Mesenchymal stem cell (in vitro differentiated cells and primary cell): ENCODE results near the gene RAPGEF4.

Experiments used
- DNase-seq: peaks from one replicate; pipeline ENCODE4 v3.0.0-alpha.2; 2013
- H2AFZ ChIP-seq: one replicate; pipeline ENCODE4 v1.6.1; 2013; ENCODE audit warnings: low read depth, mild to moderate bottlenecking, control low read depth, inconsistent platforms, low read length, moderate library complexity
- H2AK5ac ChIP-seq: 2 replicates; pipeline ENCODE4 v1.6.1; 2013; ENCODE audit warnings: low read length, moderate library complexity, mild to moderate bottlenecking, inconsistent platforms; ENCODE audit not compliant: severe bottlenecking
- H2BK120ac ChIP-seq: one replicate; pipeline ENCODE4 v1.6.1; 2013; ENCODE audit warnings: low read depth, mild to moderate bottlenecking, inconsistent platforms, low read length, moderate library complexity
- H2BK12ac ChIP-seq, 2 experiments: one replicate each; pipeline ENCODE4 v1.6.1; 2013; ENCODE audit warnings: inconsistent platforms in 2 of 2, low read length in 2 of 2, mild to moderate bottlenecking in 2 of 2, moderate library complexity in 2 of 2, control low read depth in 1 of 2
- H2BK15ac ChIP-seq: one replicate; pipeline ENCODE4 v1.6.1; 2013; ENCODE audit warnings: mild to moderate bottlenecking, low read depth, inconsistent platforms; ENCODE audit not compliant: poor library complexity, severe bottlenecking
- H2BK5ac ChIP-seq: 2 replicates; pipeline ENCODE4 v1.6.1; 2013; ENCODE audit warnings: low read depth, mild to moderate bottlenecking, low read length, control low read depth, inconsistent platforms; ENCODE audit not compliant: poor library complexity, severe bottlenecking
- H3K14ac ChIP-seq, 2 experiments: one replicate each; pipeline ENCODE4 v1.6.1; 2013; ENCODE audit warnings: inconsistent platforms in 2 of 2, low read length in 2 of 2, control low read depth in 1 of 2, mild to moderate bottlenecking in 1 of 2, moderate library complexity in 1 of 2
- H3K18ac ChIP-seq, 2 experiments: one replicate each; pipeline ENCODE4 v1.6.1; 2013; ENCODE audit warnings: inconsistent platforms in 2 of 2, low read length in 2 of 2, control low read depth in 1 of 2, low read depth in 1 of 2, mild to moderate bottlenecking in 1 of 2
- H3K23ac ChIP-seq, 2 experiments: one replicate each; pipeline ENCODE4 v1.6.1; 2013; ENCODE audit warnings: inconsistent platforms in 2 of 2, low read length in 2 of 2, mild to moderate bottlenecking in 2 of 2, moderate library complexity in 2 of 2, control low read depth in 1 of 2
- H3K27ac ChIP-seq: 2 replicates; pipeline ENCODE4 v1.5.1; 2013; ENCODE audit warnings: mild to moderate bottlenecking, moderate library complexity, low read length, control low read depth, inconsistent platforms; ENCODE audit not compliant: poor library complexity, severe bottlenecking
- H3K27me3 ChIP-seq, 2 experiments: 2 replicates each; pipeline versions ENCODE4 v1.6.1 to v1.7.0; 2013; ENCODE audit warnings: low read length in 2 of 2, mild to moderate bottlenecking in 2 of 2, moderate library complexity in 2 of 2, control low read depth in 1 of 2, inconsistent platforms in 1 of 2; ENCODE audit not compliant: control insufficient read depth in 1 of 2, insufficient read depth in 1 of 2
- H3K36me3 ChIP-seq, 2 experiments: 2 replicates each; pipeline versions ENCODE4 v1.6.1 to v1.7.0; 2013; ENCODE audit warnings: low read length in 2 of 2, control low read depth in 1 of 2, inconsistent platforms in 1 of 2, low read depth in 1 of 2, mild to moderate bottlenecking in 1 of 2; ENCODE audit not compliant: insufficient read depth in 2 of 2, control insufficient read depth in 1 of 2
- H3K4ac ChIP-seq, 2 experiments: one replicate each; pipeline ENCODE4 v1.6.1; 2013; ENCODE audit warnings: inconsistent platforms in 2 of 2, low read length in 2 of 2, mild to moderate bottlenecking in 2 of 2, moderate library complexity in 2 of 2, control low read depth in 1 of 2, low read depth in 1 of 2
- H3K4me1 ChIP-seq: 2 replicates; pipeline ENCODE4 v1.6.1; 2013; ENCODE audit warnings: low read depth, low read length, control low read depth; ENCODE audit not compliant: control insufficient read depth, insufficient read depth
- H3K4me2 ChIP-seq: 2 replicates; pipeline ENCODE4 v1.6.1; 2013; ENCODE audit warnings: low read length, mild to moderate bottlenecking, inconsistent platforms; ENCODE audit not compliant: poor library complexity, severe bottlenecking
- H3K4me3 ChIP-seq, 2 experiments: 2 replicates each; pipeline versions ENCODE4 v1.5.1 to v1.7.0; 2013; ENCODE audit warnings: low read length in 2 of 2, mild to moderate bottlenecking in 2 of 2, control low read depth in 1 of 2, low read depth in 1 of 2; ENCODE audit not compliant: insufficient read depth in 1 of 2
- H3K79me1 ChIP-seq: replicated peaks from 2 replicates; pipeline ENCODE4 v1.6.1; 2013; ENCODE audit warnings: mild to moderate bottlenecking, control low read depth, low read length, inconsistent platforms; ENCODE audit not compliant: poor library complexity, severe bottlenecking
- H3K9ac ChIP-seq: 2 replicates; pipeline ENCODE4 v1.7.0; 2013; ENCODE audit warnings: mild to moderate bottlenecking, low read length, moderate library complexity
- H3K9me3 ChIP-seq: 2 replicates; pipeline ENCODE4 v1.7.0; 2013; ENCODE audit warnings: mild to moderate bottlenecking, low read length; ENCODE audit not compliant: control insufficient read depth
- H4K8ac ChIP-seq: one replicate; pipeline ENCODE4 v1.6.1; 2013; ENCODE audit warnings: inconsistent platforms, mild to moderate bottlenecking, low read length, moderate library complexity
- H4K91ac ChIP-seq: one replicate; pipeline ENCODE4 v1.6.1; 2013; ENCODE audit warnings: mild to moderate bottlenecking, low read length, inconsistent platforms
- WGBS: methylation state at CpG from one replicate; pipeline ENCODE4 v1.1.7; 2013; ENCODE audit warnings: mixed read lengths; 5-methylcytosine and 5-hydroxymethylcytosine counted together

The RAPGEF4 gene

GRCh38 chr2:173023718-173024117 is 288.1 kb downstream of the RAPGEF4 start:
- Histone ChIP-seq H3K23ac (no peak overlapping the region), H3K4me1 (no peaks in the 10 kb centered on the region), H3K4me3 (no peak overlapping the region), H3K9ac (no peak overlapping the region), H2AFZ (no peak overlapping the region), H3K27ac (no peak overlapping the region), H3K4ac (no peak overlapping the region), H3K27me3 (peaks cover 0 to 9% of the 10 kb centered on the region in 2 experiments), H4K91ac (no peak overlapping the region), H2BK15ac (no peak overlapping the region), H3K9me3 (no peaks in the 10 kb centered on the region), H3K36me3 (no peaks in the 10 kb centered on the region), H2AK5ac (no peak overlapping the region), H3K4me2 (no peak overlapping the region), H2BK12ac (no peak overlapping the region), H3K14ac (no peak overlapping the region), H2BK120ac (no peak overlapping the region), H4K8ac (no peak overlapping the region), H2BK5ac (no peak overlapping the region), H3K18ac (no peak overlapping the region), H3K79me1 (peaks cover 1% of the 10 kb centered on the region)
- 80% methylated on average over 5 of the region's 5 CpGs for WGBS
- no peak for DNase-seq

GRCh38 chr2:173026479-173026878 is 290.8 kb downstream of the RAPGEF4 start:
- Histone ChIP-seq H2BK120ac (no peak overlapping the region), H3K4me2 (no peak overlapping the region), H3K18ac (no peak overlapping the region), H3K4me1 (peaks cover 1% of the 10 kb centered on the region), H3K4ac (no peak overlapping the region), H3K4me3 (no peak overlapping the region), H2AK5ac (no peak overlapping the region), H3K27ac (no peak overlapping the region), H2BK5ac (no peak overlapping the region), H3K27me3 (peaks cover 0 to 9% of the 10 kb centered on the region in 2 experiments), H3K9ac (no peak overlapping the region), H2BK15ac (no peak overlapping the region), H3K36me3 (no peaks in the 10 kb centered on the region), H3K9me3 (no peaks in the 10 kb centered on the region), H4K91ac (no peak overlapping the region), H4K8ac (no peak overlapping the region), H3K23ac (no peak overlapping the region), H3K79me1 (peaks cover 1% of the 10 kb centered on the region), H2BK12ac (no peak overlapping the region), H2AFZ (no peak overlapping the region), H3K14ac (no peak overlapping the region)
- 93% methylated on average over 1 of the region's 1 CpG for WGBS
- no peak for DNase-seq

GRCh38 chr2:173027181-173028128 is 291.8 kb downstream of the RAPGEF4 start:
- 31% methylated on average over 8 of the region's 8 CpGs for WGBS
- no peak overlapping the region for H2AFZ ChIP-seq
- H3K36me3 ChIP-seq = no peaks in the 10 kb centered on the region

GRCh38 chr2:173028141-173028540 is 292.5 kb downstream of the RAPGEF4 start:
- Histone ChIP-seq H2BK15ac (no peak overlapping the region), H3K4me3 (no peak overlapping the region), H3K79me1 (peaks cover 1% of the 10 kb centered on the region), H2BK12ac (peak overlapping the region in 1 of 2 experiments; percentile 89), H4K91ac (peak overlapping the region; percentile 52), H4K8ac (peak overlapping the region; percentile 2), H3K4me2 (no peak overlapping the region), H3K36me3 (no peaks in the 10 kb centered on the region), H3K4ac (peak overlapping the region in 1 of 2 experiments; percentile 77), H3K27me3 (peaks cover 0 to 2% of the 10 kb centered on the region in 2 experiments), H2BK120ac (no peak overlapping the region), H3K9me3 (no peaks in the 10 kb centered on the region), H3K9ac (peak overlapping the region; percentile 78), H3K27ac (no peak overlapping the region), H3K18ac (peak overlapping the region in 1 of 2 experiments; percentile 89), H2AFZ (no peak overlapping the region), H3K14ac (no peak overlapping the region), H3K4me1 (peaks cover 1% of the 10 kb centered on the region), H3K23ac (no peak overlapping the region), H2BK5ac (no peak overlapping the region), H2AK5ac (peak overlapping the region; percentile 68)
- WGBS = 100% methylated on average over 1 of the region's 1 CpG
- peak; percentile 52 for DNase-seq

More at GRCh38 chr2:173027181-173028128, 291.8 kb downstream of the RAPGEF4 start:
- H2BK12ac ChIP-seq = no peak overlapping the region
- no peak overlapping the region for H2AK5ac ChIP-seq
- H3K4me2 ChIP-seq = no peak overlapping the region
- H2BK5ac ChIP-seq = no peak overlapping the region
- peaks cover 1% of the 10 kb centered on the region for H3K4me1 ChIP-seq
- peak overlapping the region; percentile 78 for H3K9ac ChIP-seq
- peak; percentile 86 for DNase-seq
- H3K4ac ChIP-seq = peak overlapping the region in 1 of 2 experiments; percentile 54
- no peaks in the 10 kb centered on the region for H3K9me3 ChIP-seq
- no peak overlapping the region for H3K18ac ChIP-seq
- peaks cover 1% of the 10 kb centered on the region for H3K79me1 ChIP-seq
- no peak overlapping the region for H4K91ac ChIP-seq
- no peak overlapping the region for H3K4me3 ChIP-seq
- peaks cover 0 to 6% of the 10 kb centered on the region in 2 experiments for H3K27me3 ChIP-seq
- no peak overlapping the region for H3K27ac ChIP-seq
- no peak overlapping the region for H2BK120ac ChIP-seq
- no peak overlapping the region for H2BK15ac ChIP-seq
- no peak overlapping the region for H3K14ac ChIP-seq
- H3K23ac ChIP-seq = no peak overlapping the region
- H4K8ac ChIP-seq = peak overlapping the region; percentile 27
